AG09319 (cell line): Measurements from ENCODE around the gene FREM1.

Experiments
- DNase-seq: peaks from one replicate; pipeline ENCODE4 v3.0.0-alpha.2; 2010; ENCODE audit warnings: low read depth; ENCODE audit errors: extremely low read depth
- CTCF ChIP-seq: IDR thresholded peaks from 2 replicates; pipeline ENCODE4 v1.5.1; 2011; ENCODE audit warnings: low read depth, mild to moderate bottlenecking, inconsistent platforms, low read length, moderate library complexity

FREM1 gene

GRCh38 chr9:14719231-14719923 is 190.9 kb downstream of the FREM1 start:
- no peak for DNase-seq
- no peak for TF ChIP-seq CTCF

DNA sequence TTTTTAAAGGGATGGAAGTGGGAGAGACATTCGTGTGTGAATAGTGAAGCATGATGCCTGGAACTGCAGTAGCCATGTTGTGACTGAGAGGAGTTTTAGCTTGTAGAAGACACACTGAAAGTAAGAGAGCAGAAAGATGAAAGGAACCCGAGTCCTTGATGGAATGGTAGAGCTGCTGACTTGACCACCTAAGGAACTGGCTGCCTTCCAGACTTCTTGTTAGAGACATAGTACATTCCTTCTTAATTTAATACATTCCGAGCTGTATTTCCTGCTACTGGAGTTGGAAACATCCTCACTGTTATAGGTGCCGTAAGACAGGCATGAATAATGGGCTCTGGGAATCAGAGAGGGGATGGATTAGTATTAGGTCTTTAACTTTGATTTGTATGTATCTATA is 195.1 kb downstream of the FREM1 start:
- DNase-seq = no peak

GRCh38 chr9:14713187-14713767 is 197.0 kb downstream of the FREM1 start:
- DNase-seq = no peak
- TF ChIP-seq CTCF = no peak

More for the DNA sequence above, 195.1 kb downstream of the FREM1 start:
- no peak for TF ChIP-seq CTCF

DNA sequence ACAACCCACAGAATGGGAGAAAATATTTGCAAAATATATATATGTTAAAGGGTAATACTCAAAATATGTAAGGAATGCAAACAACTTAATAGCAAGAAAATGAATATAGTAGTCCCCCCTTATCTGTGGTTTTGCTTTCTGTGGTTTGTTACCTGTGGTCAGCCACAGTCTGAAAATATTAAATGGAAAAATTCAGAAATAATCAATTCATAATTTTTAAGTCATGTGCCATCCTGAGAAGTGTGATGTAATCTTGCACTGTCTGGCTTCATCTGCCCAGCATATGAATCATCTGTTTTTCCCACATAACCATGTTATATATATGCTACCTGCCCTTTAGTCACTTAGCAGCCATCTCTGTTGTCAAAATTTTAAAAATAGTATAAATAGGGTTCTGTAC is 199.4 kb downstream of the FREM1 start:
- no peak for TF ChIP-seq CTCF
- no peak for DNase-seq

DNA sequence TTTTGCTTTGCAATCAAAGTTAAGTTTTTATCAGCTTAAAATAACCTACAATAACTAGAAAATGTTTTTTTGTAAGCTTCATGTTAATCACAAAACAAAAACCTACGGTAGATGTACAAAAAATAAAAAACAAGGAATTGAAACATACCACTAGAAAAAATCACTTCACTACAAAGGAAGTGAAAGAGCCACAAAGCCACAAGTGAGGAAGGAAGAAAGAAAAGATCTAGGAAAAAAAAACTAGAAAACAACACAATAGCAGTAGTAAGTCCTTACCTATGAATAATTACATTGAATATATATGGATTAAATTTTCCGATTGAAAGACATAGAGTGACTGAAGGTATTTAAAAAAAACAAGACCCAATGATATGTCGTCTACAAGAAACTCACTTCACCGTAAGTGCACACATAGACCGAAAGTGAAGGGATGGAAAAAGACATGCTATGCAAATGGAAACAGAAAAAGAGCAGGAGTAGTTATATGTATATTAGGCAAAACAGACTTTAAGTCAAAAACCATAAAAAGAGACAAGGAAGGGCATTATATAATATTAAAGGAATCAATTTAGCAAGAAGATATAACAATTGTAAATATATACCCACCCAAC is 203.6 kb downstream of the FREM1 start:
- no peak for DNase-seq

GRCh38 chr9:14705079-14705478 is 205.1 kb downstream of the FREM1 start:
- TF ChIP-seq CTCF = no peak
- DNase-seq = no peak

More for the DNA sequence above, 203.6 kb downstream of the FREM1 start:
- no peak for TF ChIP-seq CTCF

- no peak for DNase-seq
- TF ChIP-seq CTCF = no peak
These were observed 205.9 kb downstream of the FREM1 start for GRCh38 chr9:14704281-14704680.
